H1 (cell line): Measurements from ENCODE around the gene ACTR2. TPM values are rescaled to one million over a fixed set of nuclear protein-coding genes. Genes with fewer than 3 reads are reported as not detected.
"Not testable (repeated sequence)": the region's sequence is repeated elsewhere in the genome, so short reads cannot be mapped to it uniquely, and the experiment has no call there.

Experiments used
- CTCF ChIA-PET: fragments of 300-600 bp; sonication (Branson Sonifier 250); formaldehyde crosslinking; loops from one replicate; lab custom pipeline; 2021; ENCODE audit not compliant: partially characterized antibody; lab: Charles Lee
- POLR2A ChIA-PET: fragments of 300-600 bp; sonication (Branson Sonifier 250); formaldehyde crosslinking; loops from one replicate; lab custom pipeline; 2021; ENCODE audit warnings: inconsistent platforms; ENCODE audit not compliant: partially characterized antibody; lab: Charles Lee
- DNase-seq, 2 experiments: peaks; one replicate each; pipeline versions ENCODE4 v3.0.0 to v3.0.0-alpha.2; 2010 to 2022; ENCODE audit warnings: low spot score in 2 of 2, low read depth in 1 of 2, mixed read lengths in 1 of 2
- FAIRE-seq: peaks from 2 replicates; lab custom pipeline; 2011; peaks lifted over from hg19 to GRCh38; lab: Jason Lieb, UNC
- H2AFZ ChIP-seq: 2 replicates; pipeline ENCODE4 v1.8.1; 2012; ENCODE audit warnings: low read length, inconsistent platforms
- H2AK5ac ChIP-seq: 2 replicates; pipeline ENCODE4 v1.6.1; 2013; ENCODE audit warnings: low read depth, low read length
- H2BK120ac ChIP-seq: replicated peaks from 2 replicates; pipeline ENCODE3; 2013; ENCODE audit warnings: low read depth, low read length, inconsistent platforms
- H2BK12ac ChIP-seq: 2 replicates; pipeline ENCODE4 v1.6.1; 2013; ENCODE audit warnings: low read depth, low read length
- H2BK15ac ChIP-seq: 2 replicates; pipeline ENCODE4 v1.6.1; 2013; ENCODE audit warnings: low read length
- H2BK20ac ChIP-seq: 2 replicates; pipeline ENCODE4 v1.6.1; 2013; ENCODE audit warnings: low read length
- H2BK5ac ChIP-seq: 2 replicates; pipeline ENCODE4 v1.6.1; 2013; ENCODE audit warnings: low read depth, low read length
- H3K14ac ChIP-seq: 2 replicates; pipeline ENCODE4 v1.6.1; 2013; ENCODE audit warnings: inconsistent platforms; ENCODE audit not compliant: insufficient read length
- H3K18ac ChIP-seq: 2 replicates; pipeline ENCODE4 v1.6.1; 2013; ENCODE audit warnings: low read length; ENCODE audit errors: extremely low read depth
- H3K23ac ChIP-seq: 2 replicates; pipeline ENCODE4 v1.6.1; 2013; ENCODE audit warnings: inconsistent platforms; ENCODE audit not compliant: insufficient read length
- H3K23me2 ChIP-seq: 2 replicates; pipeline ENCODE4 v1.6.1; 2013; ENCODE audit warnings: low read depth, low read length
- H3K27ac ChIP-seq: 2 replicates; pipeline ENCODE4 v1.6.1; 2011; ENCODE audit warnings: low read depth, low read length, inconsistent platforms
- H3K27me3 ChIP-seq, 4 experiments: replicated peaks in 1 of 4; 1 replicate in 1 of 4; 2 replicates in 3 of 4; pipeline versions ENCODE4 v1.6.1 to v1.8.1; 2011 to 2013; ENCODE audit warnings: low read length in 3 of 4, mild to moderate bottlenecking in 3 of 4, inconsistent platforms in 2 of 4, mixed read lengths in 2 of 4, moderate library complexity in 1 of 4; ENCODE audit not compliant: control insufficient read depth in 3 of 4, insufficient read depth in 3 of 4; ENCODE audit errors: extremely low read depth in 1 of 4
- H3K36me3 ChIP-seq, 4 experiments: 2 replicates each; pipeline versions ENCODE4 v1.6.1 to v1.8.1; 2011 to 2013; ENCODE audit warnings: mild to moderate bottlenecking in 4 of 4, low read length in 3 of 4, moderate library complexity in 2 of 4, control low read depth in 1 of 4, inconsistent platforms in 1 of 4; ENCODE audit not compliant: insufficient read depth in 4 of 4, control insufficient read depth in 2 of 4
- H3K4ac ChIP-seq: replicated peaks from 2 replicates; pipeline ENCODE3; 2013; ENCODE audit warnings: low read length, low read depth, mixed read lengths, inconsistent platforms; ENCODE audit not compliant: insufficient read length
- H3K4me1 ChIP-seq, 4 experiments: replicated peaks in 1 of 4; 1 replicate in 1 of 4; 2 replicates in 3 of 4; pipeline versions ENCODE4 v1.6.1 to v1.8.1; 2011 to 2013; ENCODE audit warnings: low read length in 3 of 4, inconsistent platforms in 2 of 4, mixed read lengths in 1 of 4; ENCODE audit not compliant: insufficient read depth in 4 of 4, control insufficient read depth in 3 of 4
- H3K4me2 ChIP-seq, 2 experiments: 2 replicates each; pipeline versions ENCODE4 v1.6.1 to v1.8.1; 2011 to 2013; ENCODE audit warnings: low read depth in 2 of 2, low read length in 2 of 2, control low read depth in 1 of 2, inconsistent platforms in 1 of 2, mild to moderate bottlenecking in 1 of 2; ENCODE audit not compliant: insufficient read depth in 1 of 2
- H3K4me3 ChIP-seq, 4 experiments: fragments of 200-600, 300-600 bp in 1 of 4; sonication (generic), shearing (Covaris generic), sonication (Bioruptor Twin) in 1 of 4; 2 replicates each; pipeline versions ENCODE4 v1.5.1 to v1.8.1; 2011 to 2016; ENCODE audit warnings: low read length in 4 of 4, low read depth in 3 of 4, control low read depth in 2 of 4, inconsistent platforms in 2 of 4, mild to moderate bottlenecking in 2 of 4, mixed read lengths in 1 of 4, moderate library complexity in 1 of 4; ENCODE audit not compliant: insufficient read depth in 2 of 4; ENCODE audit errors: extremely low read depth in 1 of 4
- H3K56ac ChIP-seq: replicated peaks from 2 replicates; pipeline ENCODE3; 2013; ENCODE audit warnings: low read depth, mild to moderate bottlenecking, mixed read lengths, low read length, inconsistent platforms; ENCODE audit not compliant: insufficient read length
- H3K79me1 ChIP-seq: 2 replicates; pipeline ENCODE4 v1.6.1; 2013; ENCODE audit warnings: low read depth, low read length, control low read depth
- H3K79me2 ChIP-seq, 2 experiments: 2 replicates each; pipeline versions ENCODE4 v1.6.1 to v1.8.1; 2012 to 2013; ENCODE audit warnings: low read length in 2 of 2, mild to moderate bottlenecking in 2 of 2, inconsistent platforms in 1 of 2; ENCODE audit not compliant: insufficient read depth in 2 of 2, control insufficient read depth in 1 of 2
- H3K9ac ChIP-seq, 4 experiments: replicated peaks in 1 of 4; 1 replicate in 1 of 4; 2 replicates in 3 of 4; pipeline versions ENCODE4 v1.6.1 to v1.8.1; 2011 to 2013; ENCODE audit warnings: low read depth in 3 of 4, low read length in 3 of 4, control low read depth in 2 of 4, mild to moderate bottlenecking in 2 of 4, moderate library complexity in 2 of 4, inconsistent platforms in 1 of 4; ENCODE audit errors: extremely low read depth in 1 of 4
- H3K9me3 ChIP-seq, 2 experiments: 2 replicates each; pipeline versions ENCODE4 v1.6.1 to v1.8.1; 2012 to 2013; ENCODE audit warnings: mild to moderate bottlenecking in 2 of 2, moderate library complexity in 2 of 2, control low read depth in 1 of 2, inconsistent platforms in 1 of 2, low read depth in 1 of 2, low read length in 1 of 2, mixed read lengths in 1 of 2; ENCODE audit not compliant: insufficient read depth in 2 of 2
- H4K20me1 ChIP-seq, 2 experiments: replicated peaks in 1 of 2; 2 replicates each; pipeline versions ENCODE3 to v1.8.1; 2011 to 2013; ENCODE audit warnings: inconsistent platforms in 2 of 2, low read length in 2 of 2, mild to moderate bottlenecking in 1 of 2; ENCODE audit not compliant: insufficient read depth in 2 of 2, control insufficient read depth in 1 of 2
- H4K5ac ChIP-seq: 2 replicates; pipeline ENCODE4 v1.6.1; 2013; ENCODE audit warnings: low read length, low read depth, mixed read lengths, inconsistent platforms; ENCODE audit not compliant: insufficient read length
- H4K8ac ChIP-seq: 2 replicates; pipeline ENCODE4 v1.8.0; 2013; ENCODE audit warnings: mild to moderate bottlenecking, moderate library complexity, low read length, inconsistent platforms; ENCODE audit not compliant: insufficient read depth; ENCODE audit errors: extremely low read depth
- H4K91ac ChIP-seq: replicated peaks from 2 replicates; pipeline ENCODE3; 2013; ENCODE audit warnings: low read length, mixed read lengths, inconsistent platforms; ENCODE audit not compliant: insufficient read length
- polyA plus RNA-seq, 7 experiments: library from polyadenylated mRNA; depleted of rRNA in 3 of 7; stranded (reverse) in 5 of 7; unstranded in 2 of 7; fragments of >200 nt in 5 of 7; fragments of 200-250 nt in 2 of 7; gene quantifications; 1 replicate in 5 of 7; 2 replicates in 1 of 7; 4 replicates in 1 of 7; pipeline versions ENCODE4 v1.2.1 to v1.2.3, GENCODE V29; 2011 to 2013; ENCODE audit warnings: missing spikeins in 2 of 7, mixed read lengths in 2 of 7
- total RNA-seq: library from RNA; stranded (reverse); fragmentation: NEBNext Ultra II Directional; extraction: Animal tissue kit (Norgen Biotek cat#: 25700); gene quantifications from 2 replicates; pipeline ENCODE4 v1.2.1, GENCODE V29; 2021

ACTR2 gene
- total and polyA plus RNA-seq, 2 of the 8 experiments (the other 6 are each of a cell fraction or from before 2014, with no cell fraction given) = 28.3 to 171 TPM

GRCh38 chr2:65257866-65258265 is 30.2 kb downstream of the ACTR2 start:
- H3K27me3 ChIP-seq, FAIRE-seq, H3K23ac ChIP-seq, H2BK120ac ChIP-seq, H2AK5ac ChIP-seq, DNase-seq, H4K8ac ChIP-seq, H3K18ac ChIP-seq, H3K23me2 ChIP-seq, H2BK20ac ChIP-seq, H2BK5ac ChIP-seq, H3K56ac ChIP-seq, H3K4me1 ChIP-seq, H4K20me1 ChIP-seq, H3K27ac ChIP-seq, H3K79me2 ChIP-seq, H3K14ac ChIP-seq, H3K4me2 ChIP-seq, H3K9ac ChIP-seq, H3K79me1 ChIP-seq, H2BK12ac ChIP-seq, H4K5ac ChIP-seq, H2BK15ac ChIP-seq, H3K4me3 ChIP-seq, POLR2A ChIA-PET, H3K9me3 ChIP-seq, H4K91ac ChIP-seq, H3K4ac ChIP-seq, H2AFZ ChIP-seq: not testable (repeated sequence)
- H3K36me3 ChIP-seq = peaks cover 0 to 14% (median 0%) of the 10 kb centered on the region in 4 experiments; a peak in 4 of 8 replicates
- CTCF ChIA-PET = interaction anchor here (2.2 kb wide), 1 partner anchor 11 kb away, joined by 6 read pairs; no protein-coding TSS in a partner anchor
